ENCODE data around the gene GNB2.

The GNB2 gene

DNA sequence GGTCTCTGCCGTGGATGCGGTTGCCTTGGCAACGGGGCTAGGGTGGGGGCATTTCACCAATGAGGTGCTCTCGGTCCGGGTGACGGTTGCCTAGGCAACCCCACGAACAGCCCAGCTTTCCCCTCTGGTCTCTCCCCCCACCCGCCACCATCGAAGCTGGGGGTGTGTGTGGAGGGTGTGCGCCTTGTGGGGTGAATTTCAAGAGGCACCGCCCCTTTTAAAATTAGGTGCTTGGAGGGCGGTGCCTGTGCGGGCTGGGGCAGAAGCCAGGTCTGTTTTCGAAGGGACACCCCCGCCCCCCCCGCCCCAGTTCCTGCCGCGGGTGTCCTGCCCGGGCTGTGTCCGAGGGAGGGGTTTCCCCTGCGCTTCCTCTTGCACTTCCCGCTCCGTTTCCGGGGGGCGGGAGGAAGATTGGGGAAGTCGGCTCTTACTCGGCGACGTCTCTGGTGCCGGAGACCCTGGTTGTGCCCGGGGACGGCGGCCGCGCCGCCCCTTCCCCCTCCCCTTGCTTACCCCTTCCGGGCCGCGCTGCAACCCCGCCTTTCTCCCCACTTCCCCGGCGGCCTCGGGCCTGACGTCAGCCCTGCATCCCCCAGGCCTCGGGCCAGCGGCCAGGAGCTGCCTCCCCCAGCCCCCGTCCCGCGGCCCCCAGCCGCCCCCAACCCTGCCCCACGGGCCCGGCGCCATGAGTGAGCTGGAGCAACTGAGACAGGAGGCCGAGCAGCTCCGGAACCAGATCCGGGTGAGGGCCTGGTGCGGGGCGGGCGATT lies 2.2 kb downstream of the GNB2 start:
- Histone ChIP-seq H3K9me3 (no peaks in the 10 kb centered on the region), H3K36me3 (peaks cover 45% of the 10 kb centered on the region), H3K27me3 (no peaks in the 10 kb centered on the region), H3K4me2 (peak overlapping the region; percentile 93), H3K4me1 (peaks cover 32% of the 10 kb centered on the region), H3K4me3 (peak overlapping the region; percentile 95), H3K9ac (peak overlapping the region; percentile 61), H4K20me1 (peaks cover 62% of the 10 kb centered on the region), H3K27ac (peak overlapping the region; percentile 41; the same call in 1 of the 2 replicates)
- TF ChIP-seq Cebpa-rat (IDR thresholded peaks at IDR 0.05), result no peak

DNA sequence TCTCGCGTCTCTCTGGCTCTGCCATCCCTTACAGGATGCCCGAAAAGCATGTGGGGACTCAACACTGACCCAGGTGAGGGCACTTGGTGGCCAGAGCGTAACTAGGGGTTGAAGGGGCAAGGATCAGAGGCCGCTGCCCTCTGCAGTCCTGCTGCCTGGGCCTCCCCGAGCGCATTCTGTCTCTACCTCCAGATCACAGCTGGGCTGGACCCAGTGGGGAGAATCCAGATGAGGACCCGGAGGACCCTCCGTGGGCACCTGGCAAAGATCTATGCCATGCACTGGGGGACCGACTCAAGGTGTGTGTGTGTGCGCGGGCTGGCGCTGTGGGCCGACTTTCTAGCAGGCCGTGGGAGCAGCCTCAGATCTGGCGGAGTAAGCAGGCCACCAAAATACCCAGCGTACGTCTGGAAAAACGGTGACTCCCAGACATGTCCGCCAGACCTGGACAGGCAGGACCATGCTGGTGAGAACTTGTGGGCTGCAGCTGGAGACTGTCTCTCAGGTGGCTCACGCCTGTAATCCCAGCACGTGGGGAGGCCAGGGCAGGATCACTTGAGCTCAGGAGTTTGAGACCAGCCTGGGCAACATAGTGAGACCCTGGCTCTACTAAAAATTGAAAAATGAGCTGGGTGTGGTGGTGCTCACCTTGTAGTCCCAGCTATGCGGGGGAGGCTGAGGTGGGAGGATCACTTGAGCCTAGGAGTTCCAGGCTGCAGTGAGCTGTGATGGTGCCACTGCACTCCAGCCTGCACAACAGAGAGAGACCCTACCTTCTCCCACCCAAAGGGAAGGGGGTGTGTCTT lies 3.2 kb downstream of the GNB2 start:
- Histone ChIP-seq H3K4me2 (peak overlapping the region; percentile 93), H3K27me3 (no peaks in the 10 kb centered on the region), H3K4me3 (peak overlapping the region; percentile 95), H3K9me3 (no peaks in the 10 kb centered on the region), H3K9ac (peak overlapping the region; percentile 61), H3K4me1 (peaks cover 32% of the 10 kb centered on the region), H3K36me3 (peaks cover 54% of the 10 kb centered on the region), H4K20me1 (peaks cover 72% of the 10 kb centered on the region), H3K27ac (peak overlapping the region; percentile 41; the same call in 1 of the 2 replicates)
- TF ChIP-seq Cebpa-rat (IDR thresholded peaks at IDR 0.05), result no peak

DNA sequence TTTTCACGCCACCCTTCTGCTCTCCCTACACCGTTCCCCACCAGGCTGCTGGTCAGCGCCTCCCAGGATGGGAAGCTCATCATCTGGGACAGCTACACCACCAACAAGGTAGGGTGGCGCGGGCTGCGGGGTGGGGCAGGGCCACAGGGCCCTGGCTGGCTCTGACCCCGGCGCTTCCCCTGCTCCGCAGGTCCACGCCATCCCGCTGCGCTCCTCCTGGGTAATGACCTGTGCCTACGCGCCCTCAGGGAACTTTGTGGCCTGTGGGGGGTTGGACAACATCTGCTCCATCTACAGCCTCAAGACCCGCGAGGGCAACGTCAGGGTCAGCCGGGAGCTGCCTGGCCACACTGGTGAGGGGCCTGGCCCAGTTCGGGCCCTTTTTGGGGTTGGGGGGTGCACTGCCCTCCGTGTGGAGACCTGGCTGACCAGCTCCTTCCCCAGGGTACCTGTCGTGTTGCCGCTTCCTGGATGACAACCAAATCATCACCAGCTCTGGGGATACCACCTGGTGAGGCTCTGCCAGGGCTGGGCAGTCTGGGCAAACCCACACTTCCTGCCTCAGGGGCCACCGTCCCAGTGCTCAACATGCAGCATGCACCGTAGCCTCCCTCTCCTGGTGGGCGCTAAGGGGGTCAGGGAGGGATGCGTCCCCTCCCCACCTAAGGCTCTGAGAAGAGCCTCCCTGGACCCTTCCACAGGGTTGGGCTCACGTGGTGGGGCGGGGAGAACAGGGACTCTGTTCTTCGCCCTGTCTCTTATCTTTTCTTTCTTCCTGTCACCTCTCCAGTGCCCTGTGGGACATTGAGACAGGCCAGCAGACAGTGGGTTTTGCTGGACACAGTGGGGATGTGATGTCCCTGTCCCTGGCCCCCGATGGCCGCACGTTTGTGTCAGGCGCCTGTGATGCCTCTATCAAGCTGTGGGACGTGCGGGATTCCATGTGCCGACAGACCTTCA lies 4.0 kb downstream of the GNB2 start:
- peaks cover 63% of the 10 kb centered on the region for H3K36me3 ChIP-seq

DNA sequence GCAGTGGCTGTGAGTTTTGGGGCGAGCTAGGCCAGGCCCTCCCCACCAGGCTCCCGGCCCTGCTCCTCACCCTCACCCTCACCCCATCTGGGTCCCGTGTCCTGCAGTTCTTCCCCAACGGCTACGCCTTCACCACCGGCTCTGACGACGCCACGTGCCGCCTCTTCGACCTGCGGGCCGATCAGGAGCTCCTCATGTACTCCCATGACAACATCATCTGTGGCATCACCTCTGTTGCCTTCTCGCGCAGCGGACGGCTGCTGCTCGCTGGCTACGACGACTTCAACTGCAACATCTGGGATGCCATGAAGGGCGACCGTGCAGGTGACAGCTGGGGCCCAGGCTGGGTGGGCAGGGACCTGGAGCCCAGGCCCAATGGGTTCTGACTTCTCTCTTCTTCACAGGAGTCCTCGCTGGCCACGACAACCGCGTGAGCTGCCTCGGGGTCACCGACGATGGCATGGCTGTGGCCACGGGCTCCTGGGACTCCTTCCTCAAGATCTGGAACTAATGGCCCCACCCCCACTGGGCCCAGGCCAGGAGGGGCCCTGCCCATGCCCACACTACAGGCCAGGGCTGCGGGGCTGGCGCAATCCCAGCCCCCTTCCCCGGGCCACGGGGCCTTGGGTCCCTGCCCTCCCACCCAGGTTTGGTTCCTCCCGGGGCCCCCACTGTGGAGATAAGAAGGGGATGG lies 4.9 kb downstream of the GNB2 start:
- Histone ChIP-seq H3K4me2 (peak overlapping the region; percentile 93; the same call in 1 of the 2 replicates), H3K27ac (peak overlapping the region; percentile 22; the same call in 1 of the 2 replicates), H3K9me3 (no peaks in the 10 kb centered on the region), H4K20me1 (peaks cover 89% of the 10 kb centered on the region), H3K36me3 (peaks cover 72% of the 10 kb centered on the region), H3K9ac (no peak overlapping the region; the same call in 1 of the 2 replicates), H3K4me3 (no peak overlapping the region), H3K4me1 (peaks cover 25% of the 10 kb centered on the region), H3K27me3 (no peaks in the 10 kb centered on the region)
- no peak for TF ChIP-seq Cebpa-rat (IDR thresholded peaks at IDR 0.05)

More for the DNA sequence above, 4.0 kb downstream of the GNB2 start:
- TF ChIP-seq Cebpa-rat (IDR thresholded peaks at IDR 0.05), result no peak
- peaks cover 31% of the 10 kb centered on the region for H3K4me1 ChIP-seq
- H4K20me1 ChIP-seq, result peaks cover 81% of the 10 kb centered on the region
- no peak overlapping the region for H3K4me3 ChIP-seq
- H3K27me3 ChIP-seq, result no peaks in the 10 kb centered on the region
- H3K4me2 ChIP-seq, result peak overlapping the region; percentile 93; the same call in 1 of the 2 replicates
- peak overlapping the region; percentile 35; the same call in 1 of the 2 replicates for H3K27ac ChIP-seq
- no peaks in the 10 kb centered on the region for H3K9me3 ChIP-seq
- H3K9ac ChIP-seq, result 0 out of 2 replicates have a peak overlapping the region, but pooled peaks have one; percentile 61

DNA sequence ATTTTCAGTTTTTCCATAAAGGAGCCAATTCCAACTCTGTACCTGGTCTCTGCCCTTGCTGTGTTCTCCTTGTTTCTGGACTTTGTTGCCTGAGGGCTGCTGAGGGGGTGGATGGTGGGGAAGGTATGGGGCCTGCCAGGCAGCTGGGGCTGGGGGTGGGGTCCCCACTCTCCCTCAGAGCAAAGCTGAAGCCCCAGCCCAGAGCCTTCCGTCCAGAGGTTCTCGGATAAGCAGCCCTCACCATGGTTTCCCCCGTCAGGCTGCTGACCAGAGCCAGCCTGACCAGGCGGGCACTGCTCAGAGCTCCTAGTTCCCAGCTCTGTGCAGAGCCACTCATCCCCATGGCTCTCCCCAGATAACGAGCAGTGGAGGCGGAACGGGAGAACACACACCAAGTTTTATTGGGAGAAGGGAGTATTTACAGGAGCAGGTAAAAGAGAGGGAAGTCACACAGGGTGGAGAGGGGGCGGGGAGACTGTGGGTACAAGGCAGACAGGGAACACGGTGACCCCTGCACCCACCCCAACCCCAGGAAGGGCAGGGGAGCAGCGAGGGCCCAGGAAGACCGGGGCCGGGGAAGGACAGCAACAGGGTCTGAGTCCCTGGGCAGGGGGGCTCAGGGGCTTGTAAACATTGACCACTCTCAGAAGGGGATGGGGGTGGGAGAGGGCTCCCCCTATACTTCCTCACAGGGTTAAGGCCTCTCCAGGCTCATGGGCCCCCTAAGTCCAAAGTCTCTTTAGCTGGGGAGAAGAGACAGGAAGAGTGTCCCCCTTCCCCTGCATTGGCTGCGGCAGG lies 5.8 kb downstream of the GNB2 start:
- Histone ChIP-seq H3K36me3 (peaks cover 80% of the 10 kb centered on the region), H3K4me1 (peaks cover 25% of the 10 kb centered on the region), H3K27ac (no peak overlapping the region), H4K20me1 (peaks cover 95% of the 10 kb centered on the region), H3K9ac (no peak overlapping the region), H3K4me2 (no peak overlapping the region), H3K9me3 (no peaks in the 10 kb centered on the region), H3K4me3 (no peak overlapping the region), H3K27me3 (no peaks in the 10 kb centered on the region)
- no peak for TF ChIP-seq Cebpa-rat (IDR thresholded peaks at IDR 0.05)

DNA sequence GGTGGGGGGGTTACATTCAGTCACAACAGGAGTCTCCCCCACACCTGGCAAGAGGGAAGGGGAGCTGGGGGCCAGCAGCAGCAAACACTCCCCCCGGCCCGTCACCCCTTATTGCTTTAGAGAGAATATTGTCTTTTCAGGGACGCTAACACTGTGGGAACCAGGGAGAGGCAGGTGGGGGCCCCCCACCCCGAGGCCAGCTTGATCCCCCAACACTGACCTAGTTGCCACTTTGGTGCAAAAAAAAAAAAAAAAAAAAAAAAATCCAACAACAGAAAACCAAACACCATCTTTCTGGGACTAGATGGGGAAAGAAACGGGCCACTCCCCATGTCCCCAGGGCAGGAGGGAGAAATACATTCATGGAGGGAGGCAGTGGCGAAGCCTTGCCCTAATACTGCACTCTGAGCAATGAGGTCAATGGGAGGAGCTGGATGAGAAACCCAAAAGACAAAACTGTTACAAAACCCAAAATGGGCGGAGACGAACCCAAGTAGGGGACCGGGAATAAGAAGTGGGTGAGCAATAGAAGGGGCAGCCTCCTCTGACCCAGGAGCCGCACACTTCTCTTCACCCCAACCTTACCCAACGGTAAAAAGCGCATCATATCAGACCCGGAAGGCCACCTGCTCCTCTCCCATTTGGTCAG lies 6.5 kb downstream of the GNB2 start:
- TF ChIP-seq Cebpa-rat (IDR thresholded peaks at IDR 0.05), result no peak
- peaks cover 88% of the 10 kb centered on the region for H3K36me3 ChIP-seq
- H3K4me1 ChIP-seq, result peaks cover 25% of the 10 kb centered on the region
- no peaks in the 10 kb centered on the region for H3K27me3 ChIP-seq
- H3K4me3 ChIP-seq, result no peak overlapping the region
- no peak overlapping the region for H3K27ac ChIP-seq
- H4K20me1 ChIP-seq, result peaks cover 95% of the 10 kb centered on the region
- H3K4me2 ChIP-seq, result no peak overlapping the region
- H3K9ac ChIP-seq, result no peak overlapping the region
- no peaks in the 10 kb centered on the region for H3K9me3 ChIP-seq

DNA sequence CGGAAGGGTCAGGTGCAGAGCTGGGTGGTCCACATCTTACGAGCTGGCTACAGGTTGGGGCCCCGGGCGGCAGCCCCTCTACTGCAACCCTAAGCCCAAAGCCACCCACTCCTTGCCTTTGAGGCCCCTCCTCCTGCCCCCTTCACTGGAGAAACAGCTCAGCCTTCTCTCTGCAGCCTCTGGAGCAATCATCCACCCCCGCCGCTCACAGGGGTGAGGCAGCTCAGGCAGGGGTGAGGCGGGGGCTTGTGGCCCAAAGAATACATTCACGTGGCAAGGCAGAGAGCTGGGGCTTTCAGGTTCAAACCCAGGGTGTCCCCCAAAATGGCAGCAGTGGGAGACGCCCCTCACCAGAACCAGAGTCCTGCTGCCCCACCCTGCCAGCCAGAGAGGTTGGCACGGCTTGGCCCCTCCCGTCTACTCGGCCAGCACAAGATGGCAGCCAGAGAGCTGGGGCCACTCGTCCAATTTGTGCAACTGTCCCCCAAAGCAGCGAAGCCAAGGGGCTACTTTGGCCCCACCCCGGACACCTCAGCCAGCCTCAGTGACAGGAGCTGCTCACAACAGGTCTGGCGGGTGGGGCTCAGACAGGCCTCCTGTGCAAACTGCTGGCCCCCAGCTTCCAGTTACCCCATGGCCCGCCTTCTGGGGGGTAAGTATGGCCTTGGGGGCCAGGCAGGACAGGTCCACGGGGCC lies 7.2 kb downstream of the GNB2 start:
- Histone ChIP-seq H3K27me3 (no peaks in the 10 kb centered on the region), H3K36me3 (peaks cover 94% of the 10 kb centered on the region), H3K27ac (no peak overlapping the region), H3K4me1 (peaks cover 25% of the 10 kb centered on the region), H4K20me1 (peaks cover 95% of the 10 kb centered on the region), H3K9me3 (no peaks in the 10 kb centered on the region), H3K4me2 (no peak overlapping the region), H3K9ac (no peak overlapping the region; the same call in 1 of the 2 replicates), H3K4me3 (no peak overlapping the region)
- TF ChIP-seq Cebpa-rat (IDR thresholded peaks at IDR 0.05), result no peak

Data from BLaER1 (cell line).